Mucosa of descending colon (tissue), 3 donors: ENCODE measurements around the gene MIOX. TPM values are rescaled to one million over a fixed set of nuclear protein-coding genes. Genes with fewer than 3 reads are reported as not detected.

Experiments
- ATAC-seq: fragments of 200-7000 bp; cut with Tn5 transposase; one replicate; pipeline ENCODE4 v1.9.1; 2020; ENCODE audit warnings: mild to moderate bottlenecking, moderate library complexity
- DNase-seq, 3 donors: peaks; one replicate each; pipeline ENCODE4 v3.0.0-alpha.2; 2020
- H3K36me3 ChIP-seq: fragments of 200-600 bp; one replicate; pipeline ENCODE4 v1.8.0; 2021; ENCODE audit warnings: low read depth, mild to moderate bottlenecking
- H3K4me1 ChIP-seq: fragments of 200-600 bp; one replicate; pipeline ENCODE4 v1.8.0; 2021; ENCODE audit warnings: low read depth, mild to moderate bottlenecking
- H3K4me3 ChIP-seq: fragments of 200-600 bp; one replicate; pipeline ENCODE4 v1.8.0; 2021; ENCODE audit warnings: mild to moderate bottlenecking
- H3K9me3 ChIP-seq: fragments of 200-600 bp; one replicate; pipeline ENCODE4 v1.8.0; 2021; ENCODE audit warnings: mild to moderate bottlenecking
- CTCF ChIP-seq: fragments of 200-600 bp; IDR thresholded peaks from one replicate; pipeline ENCODE4 v1.8.0; 2022; ENCODE audit warnings: antibody characterized with exemption, mild to moderate bottlenecking
- intact Hi-C, 2 donors: fragments of 100-400 bp; cut with DNase I in 1 of 2; cut with micrococcal nuclease in 1 of 2; formaldehyde crosslinking; loops; one replicate each; pipeline versions ENCODE4 v1.11.0 to v1.11.1; 2022; cut with DNase I, micrococcal nuclease
- total RNA-seq, 3 donors: library from RNA; stranded (reverse); fragmentation: NEBNext Ultra II Directional in 2 of 3; extraction: Animal tissue kit (Norgen Biotek cat#: 25700) in 2 of 3; gene quantifications; one replicate each; pipeline versions ENCODE4 v1.2.1 to v1.2.4, GENCODE V29; 2021 to 2023
- donor health status: DM: no; HTN: no; CAD: no; lungs with moderate emphysema.
- donor health status: DM: no; HTN: no; CAD: no.
- donor health status: DM: no; HTN: yes; CAD: no.

The MIOX gene
- total RNA-seq, 3 donors from 2014 or later, result not detected

GRCh38 chr22:50525104-50525857, 38.6 kb downstream of the MIOX start, which contains the start of gene SCO2:
SCO2 (minus strand) TSS chr22:50525598; CDS start chr22:50524411, 1,187 bp downstream.
- Histone ChIP-seq H3K9me3 (no peaks in the 10 kb centered on the region), H3K36me3 (peaks cover 7% of the 10 kb centered on the region), H3K4me1 (peaks cover 41% of the 10 kb centered on the region), H3K4me3 (peak within 1 kb of the TSS; percentile 46)
- TF ChIP-seq CTCF, result peak; percentile 67
- ATAC-seq (peak; percentile 60), DNase-seq (peak; percentile 98)
- intact Hi-C loops, result loop anchor here in 1 of 2 donors (5.0 kb wide), 1 partner anchor 97 kb away; no protein-coding TSS in a partner anchor

- intact Hi-C loops, result loop anchor here in 1 of 2 donors (5.0 kb wide), 1 partner anchor 97 kb away; no protein-coding TSS in a partner anchor
- Histone ChIP-seq H3K36me3 (peaks cover 7% of the 10 kb centered on the region), H3K9me3 (no peaks in the 10 kb centered on the region), H3K4me3 (peak overlapping the region; percentile 46), H3K4me1 (peaks cover 46% of the 10 kb centered on the region)
- DNase-seq (no peak), ATAC-seq (no peak)
- no peak for TF ChIP-seq CTCF
Observed at GRCh38 chr22:50525858-50526107, 39.1 kb downstream of the MIOX start.

- peak; percentile 47 for ATAC-seq
Observed at GRCh38 chr22:50526108-50526833, 39.6 kb downstream of the MIOX start.

GRCh38 chr22:50526834-50527801, 40.5 kb downstream of the MIOX start:
- ATAC-seq, result no peak
- intact Hi-C loops, result loop anchor here in 1 of 2 donors (5.0 kb wide), 1 partner anchor 95 kb away; no protein-coding TSS in a partner anchor
- Histone ChIP-seq H3K9me3 (no peaks in the 10 kb centered on the region), H3K36me3 (peaks cover 7% of the 10 kb centered on the region), H3K4me1 (peaks cover 49% of the 10 kb centered on the region), H3K4me3 (no peak overlapping the region)
- peak; percentile 69 to 82 (median 73) for DNase-seq
- no peak for TF ChIP-seq CTCF

More at GRCh38 chr22:50526108-50526833, 39.6 kb downstream of the MIOX start:
- H3K4me1 ChIP-seq, result peaks cover 49% of the 10 kb centered on the region
- no peaks in the 10 kb centered on the region for H3K9me3 ChIP-seq
- H3K4me3 ChIP-seq, result peak overlapping the region; percentile 46
- TF ChIP-seq CTCF, result peak; percentile 69
- peaks cover 7% of the 10 kb centered on the region for H3K36me3 ChIP-seq
- intact Hi-C loops, result loop anchor here in 1 of 2 donors (5.0 kb wide), 1 partner anchor 96 kb away; no protein-coding TSS in a partner anchor
- peak; percentile 81 to 94 (median 91) for DNase-seq
